B cell (primary cell): Measurements from ENCODE around the gene RPL37. TPM values are rescaled to one million over a fixed set of nuclear protein-coding genes. Genes with fewer than 3 reads are reported as not detected.

Experiments used
- ATAC-seq: fragments of 200-7000 bp; cut with Tn5 transposase; one replicate; pipeline ENCODE4 v1.10.0; 2021; ENCODE audit warnings: low read depth, mild to moderate bottlenecking, moderate number of reproducible peaks, moderate library complexity
- CTCF ChIA-PET: fragments of 350-600 bp; sonication (Branson Sonifier 250); formaldehyde crosslinking; loops from one replicate; lab custom pipeline; 2021; ENCODE audit warnings: antibody characterized with exemption, inconsistent platforms; lab: Charles Lee
- POLR2A ChIA-PET: fragments of 350-600 bp; sonication (Branson Sonifier 250); formaldehyde crosslinking; loops from one replicate; lab custom pipeline; 2021; ENCODE audit warnings: antibody characterized with exemption; lab: Charles Lee
- DNase-seq: peaks from one replicate; pipeline ENCODE4 v3.0.0; 2013
- H2AFZ ChIP-seq: 2 replicates; pipeline ENCODE4 v1.6.1; 2012; ENCODE audit warnings: mild to moderate bottlenecking, low read depth, low read length; ENCODE audit not compliant: insufficient read depth, poor library complexity, severe bottlenecking
- H3K27ac ChIP-seq, 2 donors: 1 replicate in 1 of 2; 2 replicates in 1 of 2; pipeline ENCODE4 v1.5.1; 2012 to 2013; ENCODE audit warnings: low read length in 2 of 2, mild to moderate bottlenecking in 2 of 2, moderate library complexity in 1 of 2
- H3K27me3 ChIP-seq, 4 experiments: fragments of 200-600 bp in 1 of 4; sonication (generic) in 1 of 4; replicated peaks in 1 of 4; 1 replicate in 2 of 4; 2 replicates in 2 of 4; pipeline versions ENCODE4 v1.6.1 to v1.7.0; 2013 to 2016; ENCODE audit warnings: low read length in 3 of 4, mild to moderate bottlenecking in 2 of 4, mixed read lengths in 1 of 4, moderate library complexity in 1 of 4; ENCODE audit not compliant: insufficient read depth in 4 of 4, control insufficient read depth in 3 of 4; ENCODE audit errors: control extremely low read depth in 1 of 4
- H3K36me3 ChIP-seq, 2 experiments: replicated peaks in 1 of 2; 1 replicate in 1 of 2; 2 replicates in 1 of 2; pipeline versions ENCODE4 v1.6.1 to v1.7.1; 2013; ENCODE audit warnings: low read length in 1 of 2; ENCODE audit not compliant: insufficient read depth in 2 of 2, control insufficient read depth in 1 of 2; ENCODE audit errors: control extremely low read depth in 1 of 2, extremely low read depth in 1 of 2
- H3K4me1 ChIP-seq, 2 donors: fragments of 200-600 bp in 1 of 2; sonication (generic) in 1 of 2; 1 replicate in 1 of 2; 2 replicates in 1 of 2; pipeline versions ENCODE4 v1.5.1 to v1.6.1; 2013 to 2017; ENCODE audit warnings: low read length in 2 of 2; ENCODE audit not compliant: control insufficient read depth in 2 of 2, insufficient read depth in 2 of 2
- H3K4me2 ChIP-seq: replicated peaks from 2 replicates; pipeline ENCODE3; 2012; ENCODE audit warnings: mild to moderate bottlenecking, low read depth, low read length; ENCODE audit not compliant: poor library complexity, severe bottlenecking
- H3K4me3 ChIP-seq, 5 experiments: fragments of 200-600 bp in 1 of 5; sonication (generic) in 1 of 5; 1 replicate in 3 of 5; 2 replicates in 2 of 5; pipeline versions ENCODE4 v1.5.1 to v1.7.0; 2011 to 2016; ENCODE audit warnings: low read length in 4 of 5, mild to moderate bottlenecking in 4 of 5, low read depth in 2 of 5, control low read depth in 1 of 5, moderate library complexity in 1 of 5; ENCODE audit not compliant: insufficient read depth in 1 of 5; ENCODE audit errors: control extremely low read depth in 1 of 5, extremely low read depth in 1 of 5
- H3K79me2 ChIP-seq: fragments of 200-600 bp; sonication (generic); one replicate; pipeline ENCODE4 v1.6.0; 2016; ENCODE audit warnings: low read length; ENCODE audit not compliant: control insufficient read depth, insufficient read depth
- H3K9ac ChIP-seq: fragments of 200-600 bp; sonication (generic); 2 replicates; pipeline ENCODE4 v1.6.1; 2017; ENCODE audit warnings: mild to moderate bottlenecking, low read length, moderate library complexity
- H3K9me3 ChIP-seq, 3 donors: one replicate each; pipeline versions ENCODE4 v1.6.1 to v1.7.1; 2013; ENCODE audit warnings: low read length in 2 of 3; ENCODE audit not compliant: control insufficient read depth in 2 of 3, insufficient read depth in 1 of 3; ENCODE audit errors: control extremely low read depth in 1 of 3
- H4K20me1 ChIP-seq: 2 replicates; pipeline ENCODE4 v1.6.0; 2012; ENCODE audit warnings: mild to moderate bottlenecking, low read length; ENCODE audit not compliant: insufficient read depth, control insufficient read depth, poor library complexity, severe bottlenecking
- H3K27ac Mint-ChIP-seq: one replicate; pipeline ENCODE4 v1.8.0; 2021; ENCODE audit warnings: mixed read lengths
- H3K27me3 Mint-ChIP-seq: one replicate; pipeline ENCODE4 v1.8.0; 2021; ENCODE audit warnings: mixed read lengths
- H3K4me1 Mint-ChIP-seq: one replicate; pipeline ENCODE4 v1.8.0; 2021; ENCODE audit warnings: mixed read lengths
- H3K4me3 Mint-ChIP-seq: one replicate; pipeline ENCODE4 v1.8.0; 2021; ENCODE audit warnings: mixed read lengths
- H3K9me3 Mint-ChIP-seq: one replicate; pipeline ENCODE4 v1.8.0; 2022; ENCODE audit warnings: mixed read lengths; ENCODE audit not compliant: insufficient read depth
- CTCF ChIP-seq: fragments of 200-600 bp; IDR thresholded peaks from one replicate; pipeline ENCODE4 v1.8.0; 2022; ENCODE audit warnings: antibody characterized with exemption, mild to moderate bottlenecking
- EZH2 ChIP-seq: IDR thresholded peaks from 2 replicates; pipeline ENCODE4 v1.6.1; 2012; ENCODE audit warnings: borderline replicate concordance, low read depth, mild to moderate bottlenecking, moderate library complexity, low read length; ENCODE audit not compliant: insufficient read depth, poor library complexity, severe bottlenecking
- WGBS: methylation state at CpG from one replicate; pipeline ENCODE4 v1.1.5; 2013; ENCODE audit warnings: missing lambda C conversion rate; ENCODE audit not compliant: insufficient coverage; 5-methylcytosine and 5-hydroxymethylcytosine counted together
- intact Hi-C: fragments of 100-400 bp; cut with micrococcal nuclease; formaldehyde crosslinking; loops from one replicate; pipeline ENCODE4 v1.10.0; 2022
- polyA plus RNA-seq: library from polyadenylated mRNA; depleted of rRNA; stranded (reverse); fragments of >200 nt; gene quantifications from 2 replicates; pipeline ENCODE4 v1.2.3, GENCODE V29; 2012
- total RNA-seq, 2 donors: library from RNA; stranded (reverse); fragments of 120-200 nt in 1 of 2; gene quantifications; 1 replicate in 1 of 2; 2 replicates in 1 of 2; pipeline versions ENCODE4 v1.2.3 to v1.2.4, GENCODE V29; 2013 to 2022

The RPL37 gene
- total and polyA plus RNA-seq, 2 donors (not counting 1 experiment from before 2014, with no cell fraction given), result 173 to 2,240 TPM

- no peak for DNase-seq
- intact Hi-C loops, result no loop called here
- H3K9me3 ChIP-seq, result peaks cover 0 to 3% (median 0%) of the 10 kb centered on the region in 3 donors
- no peaks in the 10 kb centered on the region for H3K9me3 Mint-ChIP-seq
- H3K4me3 ChIP-seq, result no peak overlapping the region
- H3K79me2 ChIP-seq, result no peaks in the 10 kb centered on the region
- no peak overlapping the region for H3K4me2 ChIP-seq
- H4K20me1 ChIP-seq, result no peaks in the 10 kb centered on the region
- H3K4me1 Mint-ChIP-seq, result peaks cover 17% of the 10 kb centered on the region
- H3K4me1 ChIP-seq, result peaks cover 11 to 12% of the 10 kb centered on the region in 2 donors
- H3K27ac Mint-ChIP-seq, result no peak overlapping the region
- no peak overlapping the region for H3K27ac ChIP-seq
- 100% methylated on average over 4 of the region's 4 CpGs for WGBS
- no peak overlapping the region for H3K9ac ChIP-seq
- POLR2A ChIA-PET, result no interaction called here
- no peak overlapping the region for H2AFZ ChIP-seq
- H3K27me3 Mint-ChIP-seq, result no peaks in the 10 kb centered on the region
- H3K27me3 ChIP-seq, result no peaks in the 10 kb centered on the region
- no peak overlapping the region for H3K4me3 Mint-ChIP-seq
- TF ChIP-seq CTCF, result no peak
- TF ChIP-seq EZH2, result no peak
- H3K36me3 ChIP-seq, result no peaks in the 10 kb centered on the region
- ATAC-seq, result no peak
- CTCF ChIA-PET, result no interaction called here
Measured at GRCh38 chr5:40844565-40844964, 9.5 kb upstream of the RPL37 start.

- ATAC-seq (no peak), DNase-seq (no peak)
- H3K27ac Mint-ChIP-seq, result no peak overlapping the region
- no CpG with 5 or more reads among the region's 2 CpGs for WGBS
- Histone ChIP-seq H3K36me3 (no peaks in the 10 kb centered on the region), H4K20me1 (no peaks in the 10 kb centered on the region), H2AFZ (no peak overlapping the region), H3K4me1 (peaks cover 4 to 6% of the 10 kb centered on the region in 2 donors), H3K79me2 (no peaks in the 10 kb centered on the region), H3K9me3 (peaks cover 0 to 3% (median 0%) of the 10 kb centered on the region in 3 donors), H3K27ac (no peak overlapping the region), H3K4me3 (no peak overlapping the region), H3K4me2 (peak overlapping the region; percentile 0), H3K27me3 (no peaks in the 10 kb centered on the region), H3K9ac (no peak overlapping the region)
- no peaks in the 10 kb centered on the region for H3K27me3 Mint-ChIP-seq
- intact Hi-C loops, result no loop called here
- CTCF ChIA-PET, result interaction anchor here (1.4 kb wide), 1 partner anchor 36 kb away, joined by 3 read pairs; no protein-coding TSS in a partner anchor
- POLR2A ChIA-PET, result no interaction called here
- H3K9me3 Mint-ChIP-seq, result no peaks in the 10 kb centered on the region
- no peak overlapping the region for H3K4me3 Mint-ChIP-seq
- peaks cover 14% of the 10 kb centered on the region for H3K4me1 Mint-ChIP-seq
- no peak for TF ChIP-seq CTCF
- no peak for TF ChIP-seq EZH2
Measured at GRCh38 chr5:40842351-40842750, 7.3 kb upstream of the RPL37 start.
